Activated naive CD8-positive, alpha-beta T cell (primary cell): ENCODE results near the gene FEZ2.
A peak's percentile ranks its signal among the peaks of the same experiment; 100 is the strongest.

ENCODE experiments used
- H3K27ac Mint-ChIP-seq: one replicate; pipeline ENCODE4 v1.8.0; 2021; ENCODE audit warnings: mixed read lengths
- H3K27me3 Mint-ChIP-seq: one replicate; pipeline ENCODE4 v1.8.0; 2021; ENCODE audit warnings: mixed read lengths
- H3K36me3 Mint-ChIP-seq: one replicate; pipeline ENCODE4 v1.8.0; 2021; ENCODE audit warnings: mixed read lengths
- H3K4me1 Mint-ChIP-seq: one replicate; pipeline ENCODE4 v1.8.0; 2021; ENCODE audit warnings: low read depth, mixed read lengths
- H3K4me3 Mint-ChIP-seq: one replicate; pipeline ENCODE4 v1.8.0; 2021; ENCODE audit warnings: mild to moderate bottlenecking, mixed read lengths
- H3K9me3 Mint-ChIP-seq: one replicate; pipeline ENCODE4 v1.8.0; 2021; ENCODE audit warnings: low read depth, mixed read lengths

FEZ2 gene, protein sequence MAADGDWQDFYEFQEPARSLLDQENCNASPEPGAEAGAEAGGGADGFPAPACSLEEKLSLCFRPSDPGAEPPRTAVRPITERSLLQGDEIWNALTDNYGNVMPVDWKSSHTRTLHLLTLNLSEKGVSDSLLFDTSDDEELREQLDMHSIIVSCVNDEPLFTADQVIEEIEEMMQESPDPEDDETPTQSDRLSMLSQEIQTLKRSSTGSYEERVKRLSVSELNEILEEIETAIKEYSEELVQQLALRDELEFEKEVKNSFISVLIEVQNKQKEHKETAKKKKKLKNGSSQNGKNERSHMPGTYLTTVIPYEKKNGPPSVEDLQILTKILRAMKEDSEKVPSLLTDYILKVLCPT

DNA sequence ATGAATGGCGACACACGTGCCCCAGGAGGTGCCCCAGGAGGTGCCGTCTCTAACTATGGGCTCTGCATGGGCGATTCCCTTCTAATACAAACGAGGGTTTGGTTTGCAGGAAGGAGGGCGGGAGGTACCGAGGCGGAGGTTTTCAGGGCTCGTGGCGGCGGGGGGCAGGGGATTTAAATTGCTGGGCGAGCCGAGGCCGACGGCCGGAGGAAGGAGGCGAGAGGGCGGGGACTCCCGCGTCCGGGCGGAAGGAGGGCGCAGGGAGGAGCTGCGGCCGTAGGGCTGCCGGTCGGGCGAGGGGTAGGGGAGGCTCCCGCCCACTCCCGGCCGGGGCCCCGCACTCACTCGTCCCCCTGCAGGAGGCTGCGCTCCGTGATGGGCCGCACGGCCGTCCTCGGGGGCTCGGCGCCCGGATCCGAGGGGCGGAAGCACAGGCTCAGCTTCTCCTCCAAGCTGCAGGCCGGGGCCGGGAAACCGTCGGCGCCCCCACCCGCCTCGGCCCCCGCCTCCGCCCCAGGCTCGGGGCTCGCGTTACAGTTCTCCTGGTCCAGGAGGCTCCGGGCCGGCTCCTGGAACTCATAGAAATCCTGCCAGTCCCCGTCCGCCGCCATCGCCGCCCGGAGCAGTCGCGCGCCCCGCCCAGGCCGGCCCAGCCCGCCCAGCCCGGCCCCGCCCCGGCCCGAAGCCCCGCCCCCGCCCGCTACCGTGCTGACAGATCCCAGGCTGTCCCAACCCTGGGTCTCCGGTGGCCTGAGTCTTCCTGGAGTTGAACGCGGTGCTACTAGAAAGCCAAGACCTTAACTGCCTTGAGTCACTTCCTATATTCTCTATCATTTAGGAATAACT is at the start of gene FEZ2:
Gene FEZ2, minus strand, starts transcription at position 637 of the 846 bp plus-strand sequence. Its CDS starts 26 bp downstream, at position 611.
- Mint-ChIP-seq H3K9me3 (no peaks in the 10 kb centered on the region), H3K27me3 (no peaks in the 10 kb centered on the region), H3K4me1 (peaks cover 30% of the 10 kb centered on the region), H3K27ac (peak within 1 kb of the TSS; percentile 86), H3K36me3 (peaks cover 4% of the 10 kb centered on the region), H3K4me3 (peak within 1 kb of the TSS; percentile 95)

- Mint-ChIP-seq H3K4me1 (no peaks in the 10 kb centered on the region), H3K27ac (no peak overlapping the region), H3K36me3 (no peaks in the 10 kb centered on the region), H3K9me3 (no peaks in the 10 kb centered on the region), H3K4me3 (no peak overlapping the region), H3K27me3 (peaks cover 9% of the 10 kb centered on the region)
These were observed 37.1 kb upstream of the FEZ2 start for GRCh38 chr2:36634981-36635597.

DNA sequence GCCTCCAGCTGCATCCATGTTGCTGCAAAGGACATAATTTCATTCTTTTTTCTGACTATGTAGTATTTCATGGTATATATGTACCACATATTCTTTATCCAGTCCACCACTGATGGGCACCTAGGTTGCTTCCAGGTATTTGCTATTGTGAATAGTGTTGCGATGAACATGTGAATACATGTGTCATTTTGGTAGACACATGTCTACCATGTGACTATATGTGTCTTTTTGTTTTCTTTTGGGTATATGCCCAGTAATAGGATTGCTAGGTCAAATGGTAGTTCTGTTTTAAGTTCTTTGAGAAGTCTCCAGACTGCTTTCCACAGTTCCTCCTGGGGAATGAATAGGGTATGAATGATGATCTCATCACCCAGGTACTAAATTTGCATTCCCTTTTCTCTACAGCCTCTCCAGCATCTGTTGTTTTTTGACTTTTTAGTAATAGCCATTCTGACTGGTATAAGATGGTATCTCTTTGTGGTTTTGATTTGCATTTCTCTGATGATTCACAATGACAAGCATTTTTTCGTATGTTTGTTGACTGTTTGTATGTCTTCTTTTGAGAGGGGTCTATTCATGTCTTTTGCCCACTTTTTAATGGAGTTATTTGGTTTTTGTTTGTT is 35.6 kb upstream of the FEZ2 start:
- Mint-ChIP-seq H3K27ac (no peak overlapping the region), H3K27me3 (peaks cover 7% of the 10 kb centered on the region), H3K4me1 (no peaks in the 10 kb centered on the region), H3K9me3 (no peaks in the 10 kb centered on the region), H3K4me3 (no peak overlapping the region), H3K36me3 (no peaks in the 10 kb centered on the region)

DNA sequence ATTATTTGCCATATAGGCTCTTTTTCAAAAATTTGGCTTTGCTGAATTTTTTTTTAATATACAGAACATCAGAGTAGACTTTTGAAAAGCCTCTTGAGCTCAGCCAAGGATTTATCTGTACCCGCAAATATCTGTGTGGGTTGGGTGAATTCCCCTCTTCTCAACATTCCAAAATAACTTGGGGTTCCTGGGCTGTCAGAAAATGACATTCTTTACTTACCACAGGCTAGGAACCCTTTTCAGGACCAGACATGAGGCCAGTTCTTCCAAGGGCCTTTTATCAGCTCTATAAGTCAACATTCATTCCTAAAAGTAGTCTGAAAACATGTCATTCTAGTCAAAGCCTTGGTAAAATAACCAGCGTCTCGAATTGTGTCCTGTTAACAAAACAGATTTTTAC is 28.8 kb upstream of the FEZ2 start:
- H3K4me3 Mint-ChIP-seq: no peak overlapping the region
- peaks cover 3% of the 10 kb centered on the region for H3K9me3 Mint-ChIP-seq
- no peak overlapping the region for H3K27ac Mint-ChIP-seq
- no peaks in the 10 kb centered on the region for H3K4me1 Mint-ChIP-seq
- H3K27me3 Mint-ChIP-seq: no peaks in the 10 kb centered on the region
- no peaks in the 10 kb centered on the region for H3K36me3 Mint-ChIP-seq

GRCh38 chr2:36626071-36626470 is 28.1 kb upstream of the FEZ2 start:
- Mint-ChIP-seq H3K27ac (no peak overlapping the region), H3K4me1 (no peaks in the 10 kb centered on the region), H3K9me3 (peaks cover 3% of the 10 kb centered on the region), H3K4me3 (no peak overlapping the region), H3K36me3 (no peaks in the 10 kb centered on the region), H3K27me3 (no peaks in the 10 kb centered on the region)

DNA sequence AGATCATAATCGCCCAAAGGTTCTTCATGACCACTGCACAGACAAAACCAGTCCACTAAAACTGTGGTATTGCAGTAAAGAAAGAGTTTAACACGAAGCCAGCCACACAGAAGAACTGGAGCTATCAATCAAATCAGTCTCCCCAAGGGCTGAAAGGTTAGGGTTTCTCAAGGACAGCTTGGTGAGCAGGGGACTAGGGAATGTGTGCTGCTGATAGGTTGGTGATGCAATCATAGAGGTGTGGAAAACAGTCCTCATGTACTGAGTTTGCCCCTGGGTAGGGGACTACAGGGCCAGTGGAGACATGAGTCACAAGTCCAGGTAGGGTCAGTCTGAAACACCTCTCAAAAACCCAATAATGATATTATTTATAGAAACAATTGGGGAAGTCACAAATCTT is 27.3 kb upstream of the FEZ2 start:
- no peaks in the 10 kb centered on the region for H3K36me3 Mint-ChIP-seq
- no peak overlapping the region for H3K27ac Mint-ChIP-seq
- H3K4me1 Mint-ChIP-seq: no peaks in the 10 kb centered on the region
- H3K4me3 Mint-ChIP-seq: no peak overlapping the region
- no peaks in the 10 kb centered on the region for H3K27me3 Mint-ChIP-seq
- peaks cover 3% of the 10 kb centered on the region for H3K9me3 Mint-ChIP-seq

DNA sequence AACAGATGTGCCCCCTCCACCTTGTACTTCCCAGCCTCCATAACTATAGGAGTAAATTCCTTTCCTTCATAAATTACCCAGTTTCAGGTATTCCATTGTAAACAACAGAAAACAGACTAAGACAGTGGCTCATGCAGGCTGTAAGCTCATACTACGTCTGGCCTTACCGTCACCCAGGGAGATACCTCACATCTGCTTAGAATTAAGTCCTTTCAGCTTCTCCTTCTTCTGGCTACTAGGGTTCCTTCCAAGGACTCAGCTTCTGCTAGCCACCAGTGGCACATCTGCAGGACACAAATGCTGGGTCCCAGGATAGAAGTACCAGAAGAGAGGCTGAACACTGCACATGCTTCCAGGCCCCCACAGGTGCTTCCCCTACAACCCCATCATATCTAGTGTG is 22.4 kb upstream of the FEZ2 start:
- no peaks in the 10 kb centered on the region for H3K4me1 Mint-ChIP-seq
- peaks cover 2% of the 10 kb centered on the region for H3K27me3 Mint-ChIP-seq
- H3K36me3 Mint-ChIP-seq: no peaks in the 10 kb centered on the region

GRCh38 chr2:36618381-36618780 is 20.4 kb upstream of the FEZ2 start:
- Mint-ChIP-seq H3K27me3 (peaks cover 2% of the 10 kb centered on the region), H3K4me3 (no peak overlapping the region), H3K36me3 (no peaks in the 10 kb centered on the region), H3K27ac (no peak overlapping the region), H3K9me3 (no peaks in the 10 kb centered on the region), H3K4me1 (no peaks in the 10 kb centered on the region)

More for the DNA sequence above, 22.4 kb upstream of the FEZ2 start:
- Mint-ChIP-seq H3K4me3 (no peak overlapping the region), H3K27ac (no peak overlapping the region), H3K9me3 (no peaks in the 10 kb centered on the region)

DNA sequence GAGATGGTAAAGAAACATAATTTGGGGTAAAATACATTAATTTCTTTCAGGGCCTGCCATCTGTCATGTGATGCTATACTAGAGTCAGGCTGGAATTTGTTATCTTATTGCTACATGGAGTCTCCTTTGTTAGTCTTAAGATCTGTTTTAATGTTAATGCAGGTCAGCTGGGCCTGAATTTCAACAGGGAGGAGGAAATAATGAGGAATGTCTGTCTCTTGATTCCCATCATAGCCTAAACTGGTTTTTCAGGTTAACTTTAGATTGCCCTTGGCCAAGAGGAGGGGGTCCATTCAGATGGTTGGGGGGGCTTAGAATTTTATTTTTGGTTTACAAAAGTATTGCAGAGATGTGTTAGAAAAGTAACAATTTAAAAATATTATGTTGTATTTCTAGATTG is 19.0 kb upstream of the FEZ2 start:
- no peaks in the 10 kb centered on the region for H3K36me3 Mint-ChIP-seq
- no peaks in the 10 kb centered on the region for H3K4me1 Mint-ChIP-seq
- no peaks in the 10 kb centered on the region for H3K9me3 Mint-ChIP-seq
- H3K27ac Mint-ChIP-seq: no peak overlapping the region
- peaks cover 2% of the 10 kb centered on the region for H3K27me3 Mint-ChIP-seq
- H3K4me3 Mint-ChIP-seq: no peak overlapping the region

- no peak overlapping the region for H3K4me3 Mint-ChIP-seq
- no peak overlapping the region for H3K27ac Mint-ChIP-seq
- no peaks in the 10 kb centered on the region for H3K36me3 Mint-ChIP-seq
- H3K4me1 Mint-ChIP-seq: no peaks in the 10 kb centered on the region
- peaks cover 1% of the 10 kb centered on the region for H3K27me3 Mint-ChIP-seq
- no peaks in the 10 kb centered on the region for H3K9me3 Mint-ChIP-seq
These were observed 17.3 kb upstream of the FEZ2 start for GRCh38 chr2:36615222-36615621.

GRCh38 chr2:36613801-36614200 is 15.8 kb upstream of the FEZ2 start:
- H3K27ac Mint-ChIP-seq: no peak overlapping the region
- H3K36me3 Mint-ChIP-seq: no peaks in the 10 kb centered on the region
- no peaks in the 10 kb centered on the region for H3K27me3 Mint-ChIP-seq
- no peaks in the 10 kb centered on the region for H3K9me3 Mint-ChIP-seq
- no peak overlapping the region for H3K4me3 Mint-ChIP-seq
- H3K4me1 Mint-ChIP-seq: no peaks in the 10 kb centered on the region

- Mint-ChIP-seq H3K9me3 (no peaks in the 10 kb centered on the region), H3K27me3 (peaks cover under 1% of the 10 kb centered on the region), H3K4me3 (no peak overlapping the region), H3K36me3 (no peaks in the 10 kb centered on the region), H3K27ac (no peak overlapping the region), H3K4me1 (no peaks in the 10 kb centered on the region)
These were observed 13.5 kb upstream of the FEZ2 start for GRCh38 chr2:36611316-36611990.

DNA sequence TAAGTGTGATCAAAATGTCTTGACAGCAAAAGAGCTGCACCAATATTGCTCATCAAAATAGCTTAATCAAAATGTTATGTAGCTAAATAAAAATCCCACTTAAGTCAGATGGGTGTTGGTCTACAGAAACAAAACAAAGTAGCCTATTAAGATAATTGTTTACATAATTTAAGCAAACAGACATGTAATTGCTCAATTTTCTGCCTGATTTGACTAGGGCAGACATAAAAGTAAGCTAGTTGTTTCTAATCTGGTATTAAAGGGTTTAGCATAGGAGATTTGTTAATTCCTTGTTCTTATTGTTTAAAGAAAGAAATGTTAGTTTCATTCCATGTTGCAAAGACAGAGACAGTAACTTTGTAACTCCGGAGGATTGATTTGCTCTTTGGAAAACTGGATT is 11.5 kb upstream of the FEZ2 start:
- no peaks in the 10 kb centered on the region for H3K4me1 Mint-ChIP-seq
- no peaks in the 10 kb centered on the region for H3K36me3 Mint-ChIP-seq
- peaks cover 4% of the 10 kb centered on the region for H3K27me3 Mint-ChIP-seq
- H3K27ac Mint-ChIP-seq: no peak overlapping the region
- no peaks in the 10 kb centered on the region for H3K9me3 Mint-ChIP-seq
- H3K4me3 Mint-ChIP-seq: no peak overlapping the region

DNA sequence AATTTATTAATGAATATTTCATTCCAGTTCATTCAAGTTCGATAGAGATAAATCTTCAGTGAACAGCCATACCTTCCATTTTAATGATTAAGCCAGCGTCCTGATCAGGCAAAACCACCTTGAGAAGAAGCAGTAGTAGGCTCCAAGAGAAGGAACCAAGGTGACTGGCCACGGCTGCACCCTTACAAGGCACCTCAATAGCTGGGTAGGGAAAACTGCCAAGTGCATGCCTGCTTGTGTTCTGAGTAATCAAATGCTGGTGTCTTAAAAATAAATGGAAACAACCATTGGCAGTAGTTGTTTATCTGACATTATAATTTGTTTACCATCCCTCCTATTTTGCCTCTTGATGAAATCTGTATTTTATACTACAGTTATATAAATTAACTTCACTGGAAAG is 10.0 kb upstream of the FEZ2 start:
- H3K9me3 Mint-ChIP-seq: no peaks in the 10 kb centered on the region

More for the DNA sequence above, 10.0 kb upstream of the FEZ2 start:
- Mint-ChIP-seq H3K36me3 (no peaks in the 10 kb centered on the region), H3K4me3 (no peak overlapping the region), H3K27ac (no peak overlapping the region), H3K27me3 (peaks cover 4% of the 10 kb centered on the region), H3K4me1 (no peaks in the 10 kb centered on the region)
